ENCODE measurements around the gene RIBC1. TPM values are rescaled to one million over a fixed set of nuclear protein-coding genes. Genes with fewer than 3 reads are reported as not detected.

Gene RIBC1
- total and polyA plus RNA-seq, 9 of the 15 experiments (the other 6 are each of a cell fraction or from before 2014, with no cell fraction given), result 0.07 to 0.51 (median 0.44) TPM

- TF ChIP-seq ZFP91 (CRISPR knock-in tag; IDR thresholded peaks at IDR 0.05), result no peak
- TF ChIP-seq MAFF (IDR thresholded peaks at IDR 0.05; ENCODE audit: low read length), result no peak
- no peak for TF ChIP-seq CHD2 (IDR thresholded peaks at IDR 0.05; ENCODE audit: low read depth, low read length)
- TF ChIP-seq, protein P1, sequence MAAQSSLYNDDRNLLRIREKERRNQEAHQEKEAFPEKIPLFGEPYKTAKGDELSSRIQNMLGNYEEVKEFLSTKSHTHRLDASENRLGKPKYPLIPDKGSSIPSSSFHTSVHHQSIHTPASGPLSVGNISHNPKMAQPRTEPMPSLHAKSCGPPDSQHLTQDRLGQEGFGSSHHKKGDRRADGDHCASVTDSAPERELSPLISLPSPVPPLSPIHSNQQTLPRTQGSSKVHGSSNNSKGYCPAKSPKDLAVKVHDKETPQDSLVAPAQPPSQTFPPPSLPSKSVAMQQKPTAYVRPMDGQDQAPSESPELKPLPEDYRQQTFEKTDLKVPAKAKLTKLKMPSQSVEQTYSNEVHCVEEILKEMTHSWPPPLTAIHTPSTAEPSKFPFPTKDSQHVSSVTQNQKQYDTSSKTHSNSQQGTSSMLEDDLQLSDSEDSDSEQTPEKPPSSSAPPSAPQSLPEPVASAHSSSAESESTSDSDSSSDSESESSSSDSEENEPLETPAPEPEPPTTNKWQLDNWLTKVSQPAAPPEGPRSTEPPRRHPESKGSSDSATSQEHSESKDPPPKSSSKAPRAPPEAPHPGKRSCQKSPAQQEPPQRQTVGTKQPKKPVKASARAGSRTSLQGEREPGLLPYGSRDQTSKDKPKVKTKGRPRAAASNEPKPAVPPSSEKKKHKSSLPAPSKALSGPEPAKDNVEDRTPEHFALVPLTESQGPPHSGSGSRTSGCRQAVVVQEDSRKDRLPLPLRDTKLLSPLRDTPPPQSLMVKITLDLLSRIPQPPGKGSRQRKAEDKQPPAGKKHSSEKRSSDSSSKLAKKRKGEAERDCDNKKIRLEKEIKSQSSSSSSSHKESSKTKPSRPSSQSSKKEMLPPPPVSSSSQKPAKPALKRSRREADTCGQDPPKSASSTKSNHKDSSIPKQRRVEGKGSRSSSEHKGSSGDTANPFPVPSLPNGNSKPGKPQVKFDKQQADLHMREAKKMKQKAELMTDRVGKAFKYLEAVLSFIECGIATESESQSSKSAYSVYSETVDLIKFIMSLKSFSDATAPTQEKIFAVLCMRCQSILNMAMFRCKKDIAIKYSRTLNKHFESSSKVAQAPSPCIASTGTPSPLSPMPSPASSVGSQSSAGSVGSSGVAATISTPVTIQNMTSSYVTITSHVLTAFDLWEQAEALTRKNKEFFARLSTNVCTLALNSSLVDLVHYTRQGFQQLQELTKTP (IDR thresholded peaks at IDR 0.05; ENCODE audit: low read depth in 1 of 2, partially characterized antibody in 2 of 2), result no peak
- TF ChIP-seq ELF2 (CRISPR knock-in tag; IDR thresholded peaks at IDR 0.05), result no peak
- TF ChIP-seq SMARCA5 (IDR thresholded peaks at IDR 0.05), result no peak
- TF ChIP-seq MITF (IDR thresholded peaks at IDR 0.05), result no peak
- TF ChIP-seq CBFA2T2 (conservative IDR thresholded peaks at IDR 0.05), result no peak
- TF ChIP-seq ZNF584 (CRISPR knock-in tag; IDR thresholded peaks at IDR 0.05; ENCODE audit: low read depth), result no peak
- no peak for TF ChIP-seq YBX1 (IDR thresholded peaks at IDR 0.05)
- peak; percentile 71 for TF ChIP-seq GABPA (tag; conservative IDR thresholded peaks at IDR 0.05; ENCODE audit: low read depth)
- TF ChIP-seq MTA3 (IDR thresholded peaks at IDR 0.05; ENCODE audit: borderline replicate concordance), result peak; percentile 60; the same call in 1 of the 2 replicates
- TF ChIP-seq, protein P2, sequence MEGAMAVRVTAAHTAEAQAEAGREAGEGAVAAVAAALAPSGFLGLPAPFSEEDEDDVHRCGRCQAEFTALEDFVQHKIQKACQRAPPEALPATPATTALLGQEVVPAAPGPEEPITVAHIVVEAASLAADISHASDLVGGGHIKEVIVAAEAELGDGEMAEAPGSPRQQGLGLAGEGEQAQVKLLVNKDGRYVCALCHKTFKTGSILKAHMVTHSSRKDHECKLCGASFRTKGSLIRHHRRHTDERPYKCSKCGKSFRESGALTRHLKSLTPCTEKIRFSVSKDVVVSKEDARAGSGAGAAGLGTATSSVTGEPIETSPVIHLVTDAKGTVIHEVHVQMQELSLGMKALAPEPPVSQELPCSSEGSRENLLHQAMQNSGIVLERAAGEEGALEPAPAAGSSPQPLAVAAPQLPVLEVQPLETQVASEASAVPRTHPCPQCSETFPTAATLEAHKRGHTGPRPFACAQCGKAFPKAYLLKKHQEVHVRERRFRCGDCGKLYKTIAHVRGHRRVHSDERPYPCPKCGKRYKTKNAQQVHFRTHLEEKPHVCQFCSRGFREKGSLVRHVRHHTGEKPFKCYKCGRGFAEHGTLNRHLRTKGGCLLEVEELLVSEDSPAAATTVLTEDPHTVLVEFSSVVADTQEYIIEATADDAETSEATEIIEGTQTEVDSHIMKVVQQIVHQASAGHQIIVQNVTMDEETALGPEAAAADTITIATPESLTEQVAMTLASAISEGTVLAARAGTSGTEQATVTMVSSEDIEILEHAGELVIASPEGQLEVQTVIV (CRISPR knock-in tag; IDR thresholded peaks at IDR 0.05; ENCODE audit: borderline replicate concordance), result no peak
- TF ChIP-seq ZSCAN32 (CRISPR knock-in tag; IDR thresholded peaks at IDR 0.05), result no peak
- TF ChIP-seq KLF13 (tag; IDR thresholded peaks at IDR 0.05; ENCODE audit: borderline replicate concordance, low read depth), result peak; percentile 66; the same call in 1 of the 2 replicates
- TF ChIP-seq BHLHE40 (IDR thresholded peaks at IDR 0.05; ENCODE audit: low read length), result 0 out of 2 replicates have a peak, but pooled peaks have one; percentile 23
- no peak for TF ChIP-seq KLF10 (CRISPR knock-in tag; IDR thresholded peaks at IDR 0.05)
- no peak for TF ChIP-seq CAMTA2 (CRISPR knock-in tag; conservative IDR thresholded peaks at IDR 0.05)
Measured at GRCh38 chrX:53433651-53434639, 11.3 kb downstream of the RIBC1 start, which contains the start of gene HSD17B10 (continued).
